Nephron progenitor cell (in vitro differentiated cells): ENCODE measurements around the gene CD4.

ENCODE experiments used
- DNase-seq: peaks from one replicate; pipeline ENCODE4 v3.0.0; 2021
- H3K27ac Mint-ChIP-seq: 2 replicates; pipeline ENCODE4 v1.8.0; 2021; ENCODE audit warnings: mild to moderate bottlenecking, moderate library complexity, mixed read lengths
- H3K27me3 Mint-ChIP-seq: 2 replicates; pipeline ENCODE4 v1.8.0; 2021; ENCODE audit warnings: mild to moderate bottlenecking, low read depth, mixed read lengths; ENCODE audit not compliant: poor library complexity
- H3K36me3 Mint-ChIP-seq: 2 replicates; pipeline ENCODE4 v1.8.0; 2021; ENCODE audit warnings: low read depth, mixed read lengths
- H3K4me1 Mint-ChIP-seq: 2 replicates; pipeline ENCODE4 v1.8.0; 2021; ENCODE audit warnings: mixed read lengths
- H3K4me3 Mint-ChIP-seq: 2 replicates; pipeline ENCODE4 v1.8.0; 2021; ENCODE audit warnings: mild to moderate bottlenecking, moderate library complexity, mixed read lengths
- H3K9me3 Mint-ChIP-seq: 2 replicates; pipeline ENCODE4 v1.8.0; 2021; ENCODE audit warnings: mild to moderate bottlenecking, moderate library complexity, mixed read lengths
- CTCF ChIP-seq: fragments of 200-600 bp; sonication (generic); IDR thresholded peaks from 2 replicates; pipeline ENCODE4 v1.5.0; 2021; ENCODE audit warnings: antibody characterized with exemption

CD4 gene

GRCh38 chr12:6822426-6823135 lies 33.3 kb downstream of the CD4 start:
- H3K27ac Mint-ChIP-seq = peak overlapping the region; percentile 46
- no peak for TF ChIP-seq CTCF
- H3K4me1 Mint-ChIP-seq = peaks cover 97% of the 10 kb centered on the region
- no peak for DNase-seq
- H3K27me3 Mint-ChIP-seq = peaks cover 16% of the 10 kb centered on the region
- H3K4me3 Mint-ChIP-seq = peak overlapping the region; percentile 90
- peaks cover 12% of the 10 kb centered on the region for H3K36me3 Mint-ChIP-seq
- H3K9me3 Mint-ChIP-seq = no peaks in the 10 kb centered on the region

GRCh38 chr12:6823182-6824084 lies 34.1 kb downstream of the CD4 start:
- Mint-ChIP-seq H3K4me3 (peak overlapping the region; percentile 90), H3K36me3 (peaks cover 12% of the 10 kb centered on the region), H3K9me3 (no peaks in the 10 kb centered on the region), H3K27ac (peak overlapping the region; percentile 41), H3K4me1 (peaks cover 94% of the 10 kb centered on the region), H3K27me3 (peaks cover 16% of the 10 kb centered on the region)
- DNase-seq = no peak
- TF ChIP-seq CTCF = no peak

GRCh38 chr12:6824085-6824775 lies 34.9 kb downstream of the CD4 start:
- no peak for DNase-seq
- Mint-ChIP-seq H3K27ac (no peak overlapping the region), H3K4me3 (peak overlapping the region; percentile 77), H3K27me3 (peaks cover 16% of the 10 kb centered on the region), H3K4me1 (peaks cover 88% of the 10 kb centered on the region), H3K36me3 (peaks cover 12% of the 10 kb centered on the region), H3K9me3 (no peaks in the 10 kb centered on the region)
- TF ChIP-seq CTCF = no peak

- no peak for TF ChIP-seq CTCF
- DNase-seq = no peak
- Mint-ChIP-seq H3K4me3 (peak overlapping the region; percentile 77), H3K4me1 (peaks cover 88% of the 10 kb centered on the region), H3K27ac (no peak overlapping the region), H3K9me3 (no peaks in the 10 kb centered on the region), H3K36me3 (peaks cover 12% of the 10 kb centered on the region), H3K27me3 (peaks cover 16% of the 10 kb centered on the region)
Observed at GRCh38 chr12:6824901-6825381, 35.6 kb downstream of the CD4 start.

- TF ChIP-seq CTCF = peak; percentile 95
- H3K9me3 Mint-ChIP-seq = no peaks in the 10 kb centered on the region
- H3K4me3 Mint-ChIP-seq = peak overlapping the region; percentile 77
- H3K27ac Mint-ChIP-seq = no peak overlapping the region
- peaks cover 16% of the 10 kb centered on the region for H3K27me3 Mint-ChIP-seq
- H3K36me3 Mint-ChIP-seq = peaks cover 12% of the 10 kb centered on the region
- peak; percentile 95 for DNase-seq
- peaks cover 88% of the 10 kb centered on the region for H3K4me1 Mint-ChIP-seq
Observed at GRCh38 chr12:6825398-6826124, 36.2 kb downstream of the CD4 start.
